Esophagus mucosa (tissue), 1 donor: ENCODE measurements around the gene TIFAB. TPM values are rescaled to one million over a fixed set of nuclear protein-coding genes. Genes with fewer than 3 reads are reported as not detected.
A peak's percentile ranks its signal among the peaks of the same experiment; 100 is the strongest.

Source experiments
- ATAC-seq: fragments of 200-7000 bp; cut with Tn5 transposase; one replicate; pipeline ENCODE4 v1.9.1; 2020
- total RNA-seq: library from RNA; stranded (reverse); gene quantifications from one replicate; pipeline ENCODE4 v1.2.4, GENCODE V29; 2023
- donor health status: DM: yes; HTN: yes; CAD: no.

Gene TIFAB
- total RNA-seq, 1 donor from 2014 or later: not detected

DNA sequence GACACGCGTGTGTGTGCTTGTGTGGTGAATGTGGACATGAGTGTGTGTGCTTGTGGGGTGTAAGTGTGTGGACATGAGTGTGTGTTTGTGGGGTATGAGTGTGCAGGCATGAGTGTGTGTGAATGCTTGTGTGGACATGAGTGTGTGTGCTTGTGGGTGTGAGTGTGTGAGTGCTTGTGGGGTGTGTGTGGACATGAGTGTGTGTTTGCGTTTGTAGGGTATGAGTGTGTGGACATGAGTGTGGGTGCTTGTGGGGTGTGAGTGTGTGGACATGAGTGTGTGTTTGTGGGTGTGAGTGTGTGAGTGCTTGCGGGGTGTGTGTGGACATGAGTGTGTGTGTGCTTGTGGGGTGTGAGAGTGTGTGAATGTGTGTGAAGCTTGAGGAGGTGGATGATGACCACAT is 29.8 kb upstream of the TIFAB start:
- no peak for ATAC-seq

DNA sequence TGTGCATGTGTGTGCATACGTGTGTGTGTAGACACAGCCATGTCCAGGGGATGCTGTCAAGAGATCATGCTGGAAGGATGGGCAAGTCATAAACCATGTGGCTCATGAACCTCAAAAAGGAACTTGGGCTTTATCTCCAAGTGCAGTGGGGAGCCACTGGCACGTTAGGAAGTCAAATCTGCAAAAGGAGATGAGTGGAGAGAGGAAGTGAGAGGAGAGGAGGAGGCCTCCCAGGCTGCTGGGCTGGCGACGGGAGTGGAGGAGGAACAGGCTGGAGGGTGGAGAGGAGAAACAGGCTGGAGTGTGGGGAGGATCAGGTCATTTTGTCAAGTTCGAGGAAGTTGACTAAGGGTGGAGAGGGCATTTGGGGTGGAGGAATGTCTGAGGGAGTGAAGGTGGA is 29.2 kb upstream of the TIFAB start:
- ATAC-seq: no peak

DNA sequence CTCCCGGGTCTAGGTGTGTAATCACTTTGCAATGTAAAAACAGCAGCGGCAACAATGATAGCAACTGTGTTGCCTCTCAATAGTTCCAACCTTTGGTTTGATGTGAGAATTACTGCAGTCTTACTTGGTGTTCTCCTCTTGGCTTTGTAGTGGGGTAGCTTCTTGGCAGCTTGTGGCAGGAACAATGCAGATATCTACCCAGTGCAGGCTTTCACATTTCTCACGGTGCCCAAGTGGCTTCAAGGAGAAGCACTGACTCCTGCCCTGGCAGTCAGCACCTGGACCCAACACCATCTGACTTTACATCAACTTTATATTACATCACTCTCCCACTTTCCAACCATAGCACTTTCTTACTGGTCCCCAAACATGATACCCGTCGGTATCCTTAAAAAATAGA is 28.4 kb upstream of the TIFAB start:
- ATAC-seq: no peak

DNA sequence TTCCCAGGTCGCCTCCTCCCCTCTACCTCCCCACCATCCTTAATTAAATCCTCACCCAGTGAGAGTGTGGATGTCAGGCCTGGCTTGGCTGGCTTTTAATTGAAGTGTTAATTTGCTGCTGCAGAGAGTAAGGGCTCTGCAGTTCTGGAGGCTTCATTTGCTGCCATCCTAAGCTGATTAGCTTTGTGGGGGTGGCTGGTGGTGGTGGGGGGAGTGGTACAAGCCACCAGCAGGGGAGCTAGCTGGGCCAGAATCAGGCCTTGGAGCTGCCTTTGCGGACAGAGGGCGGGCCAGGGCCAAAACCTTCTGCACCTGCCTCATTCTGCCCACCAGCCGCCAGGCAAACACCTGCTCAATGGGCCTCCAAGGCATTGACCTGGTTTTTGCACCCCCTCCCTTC is 26.8 kb upstream of the TIFAB start:
- no peak for ATAC-seq

DNA sequence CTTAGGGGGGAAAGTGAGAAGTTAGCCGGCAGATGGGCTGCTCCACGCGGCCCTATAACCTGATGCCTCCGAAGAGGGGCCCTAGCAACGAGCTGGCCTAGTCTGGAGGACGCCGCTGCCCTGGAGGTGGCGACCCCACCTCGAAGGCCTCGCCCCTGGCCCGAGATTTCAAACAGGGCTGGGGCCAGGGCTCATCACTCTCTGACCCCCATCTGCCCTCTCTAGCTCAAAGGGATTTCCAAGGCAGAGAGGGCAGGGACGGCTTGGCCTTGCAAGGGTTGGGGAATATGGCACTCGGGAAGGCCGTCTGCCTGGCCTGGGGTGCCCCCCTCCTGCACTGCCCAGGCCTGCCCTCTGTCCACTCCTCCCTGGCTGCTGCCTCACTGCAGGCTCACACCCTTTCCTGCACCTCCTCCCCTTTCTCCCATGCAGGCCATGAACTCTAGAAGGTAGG is 25.5 kb upstream of the TIFAB start:
- peak; percentile 8 for ATAC-seq

DNA sequence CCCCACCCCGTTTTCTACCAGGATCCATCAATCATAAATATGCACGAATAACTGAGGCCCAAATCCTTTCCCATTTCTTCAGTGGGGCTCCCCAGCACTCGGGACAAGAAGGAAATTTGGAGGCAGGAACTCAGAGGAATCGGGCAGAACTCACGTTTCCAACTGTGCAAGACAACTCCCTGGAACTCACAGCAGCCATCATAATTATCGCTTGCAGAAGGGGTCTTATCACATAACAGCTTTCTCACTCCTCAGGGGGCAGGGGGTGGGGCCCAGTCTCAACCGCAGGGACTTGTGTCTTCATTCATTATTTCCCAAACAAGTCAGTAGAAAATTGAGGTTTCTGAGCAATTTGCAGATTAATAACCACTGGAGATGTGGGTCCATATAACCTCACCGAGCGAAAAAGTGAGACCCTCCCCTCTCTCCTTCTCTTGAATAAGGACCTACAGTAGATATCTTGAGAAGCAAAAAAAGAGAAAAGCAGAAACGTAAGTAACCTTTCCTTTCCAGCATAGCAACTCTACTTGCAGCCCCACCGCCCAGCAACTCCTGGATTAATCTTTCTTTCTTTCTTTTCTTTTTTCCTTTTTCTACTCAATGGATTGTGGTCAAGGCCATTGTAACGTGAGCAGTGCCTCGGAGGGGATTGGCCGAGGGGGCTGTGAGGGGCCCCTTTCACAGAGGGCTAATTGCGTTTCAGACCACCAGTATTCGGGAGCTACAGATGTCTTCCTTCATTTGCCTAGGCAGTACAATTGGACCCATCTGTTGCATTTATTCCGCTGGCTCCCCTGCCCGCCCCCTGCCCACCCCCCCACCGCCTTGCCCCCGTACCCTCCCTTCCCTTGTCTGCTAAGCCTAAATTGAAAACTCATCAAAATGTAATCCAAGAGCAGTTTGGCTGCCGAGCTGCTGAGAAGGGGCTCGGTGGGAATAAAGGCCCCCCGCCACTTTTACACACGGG is 24.7 kb upstream of the TIFAB start:
- ATAC-seq: no peak

DNA sequence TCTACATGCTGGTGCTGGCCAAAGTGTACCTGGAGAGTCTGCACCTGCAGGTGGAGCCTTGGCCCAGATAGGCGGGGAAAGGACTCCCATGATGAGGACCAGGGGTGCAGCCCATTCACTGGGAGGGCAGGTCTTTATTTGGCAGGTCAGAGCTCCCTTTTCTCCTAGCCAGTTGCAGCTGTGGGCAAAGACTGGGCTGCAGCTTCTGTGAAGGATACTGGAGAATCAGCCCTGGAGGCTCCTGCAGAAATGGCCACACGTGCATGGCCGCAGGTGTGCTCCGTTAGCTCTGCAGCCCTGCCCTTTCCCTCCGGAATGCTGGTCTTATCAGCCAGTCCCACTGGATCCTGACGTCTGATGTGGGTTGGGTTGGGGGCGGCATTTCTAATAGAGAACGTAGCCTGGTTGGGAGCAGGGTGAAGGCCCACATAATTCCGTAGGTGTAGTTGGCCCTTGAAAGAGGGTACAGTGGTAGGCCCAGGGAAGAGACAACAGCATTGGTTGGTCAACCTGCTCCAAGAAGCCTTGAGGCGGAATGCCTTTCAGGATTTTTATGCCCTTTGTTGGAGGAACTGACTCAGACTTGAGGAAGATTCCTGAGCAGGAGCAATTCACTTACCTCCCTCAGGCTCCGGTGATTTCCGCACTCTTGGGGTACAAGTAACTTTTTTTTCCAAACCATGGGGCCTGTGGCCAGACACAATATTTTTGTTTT is 22.0 kb upstream of the TIFAB start:
- ATAC-seq: no peak

DNA sequence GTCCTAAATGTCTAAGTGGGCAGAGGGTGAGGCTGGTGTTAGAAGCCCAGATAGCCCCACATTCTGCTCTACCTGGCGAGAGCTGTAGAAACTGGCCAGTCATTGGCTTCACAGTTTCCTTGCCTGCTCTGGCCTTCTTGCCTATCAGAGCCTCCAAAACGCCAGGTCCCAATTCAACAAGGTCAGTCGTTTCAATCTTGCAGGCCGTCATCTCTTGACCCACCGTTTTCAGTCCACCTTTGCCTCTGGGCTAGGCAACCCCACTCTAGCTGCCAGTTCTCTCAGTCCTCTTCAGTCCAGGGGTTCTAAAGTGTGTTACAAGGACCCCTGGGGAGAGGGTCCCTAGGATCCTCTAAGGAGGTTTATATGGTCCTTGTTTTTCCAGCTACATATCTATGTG is 20.0 kb upstream of the TIFAB start:
- ATAC-seq: no peak

DNA sequence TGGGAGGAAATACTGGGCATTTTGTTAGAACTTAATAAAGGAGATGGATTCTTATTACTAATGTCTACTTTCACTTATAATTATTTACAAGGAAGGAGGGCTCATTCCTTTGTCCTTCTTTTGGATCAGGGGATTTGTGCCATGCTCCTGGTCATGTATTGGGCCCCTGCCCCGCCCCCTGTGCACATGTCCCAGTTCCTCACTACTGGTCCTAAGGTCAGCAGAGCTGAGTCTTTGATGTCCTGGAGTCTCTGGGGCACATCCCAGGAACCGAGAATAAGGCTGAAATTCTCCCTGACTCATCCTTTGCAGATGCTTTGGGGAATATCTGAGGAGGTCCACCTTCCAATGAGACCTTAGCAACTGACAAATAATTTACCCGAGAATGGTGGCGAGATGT is 19.6 kb upstream of the TIFAB start:
- no peak for ATAC-seq

DNA sequence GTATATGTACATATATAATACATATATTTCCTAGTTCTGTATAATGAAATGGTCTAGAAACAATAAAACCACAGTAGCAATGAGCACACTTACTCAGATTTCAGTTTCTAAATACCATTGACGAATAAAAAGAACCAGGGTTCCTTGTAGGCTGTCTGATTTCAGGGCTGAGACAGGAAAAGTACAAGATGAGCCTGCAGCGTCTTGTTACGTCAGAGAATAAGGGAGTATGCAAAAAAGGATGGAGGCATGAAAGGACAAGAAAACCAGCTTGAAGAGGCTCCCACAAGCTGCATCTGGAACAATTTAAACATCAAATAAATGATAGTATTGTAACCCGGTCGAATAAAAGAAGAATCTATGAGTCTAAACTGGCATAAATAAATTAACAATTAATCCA is 17.8 kb upstream of the TIFAB start:
- no peak for ATAC-seq

DNA sequence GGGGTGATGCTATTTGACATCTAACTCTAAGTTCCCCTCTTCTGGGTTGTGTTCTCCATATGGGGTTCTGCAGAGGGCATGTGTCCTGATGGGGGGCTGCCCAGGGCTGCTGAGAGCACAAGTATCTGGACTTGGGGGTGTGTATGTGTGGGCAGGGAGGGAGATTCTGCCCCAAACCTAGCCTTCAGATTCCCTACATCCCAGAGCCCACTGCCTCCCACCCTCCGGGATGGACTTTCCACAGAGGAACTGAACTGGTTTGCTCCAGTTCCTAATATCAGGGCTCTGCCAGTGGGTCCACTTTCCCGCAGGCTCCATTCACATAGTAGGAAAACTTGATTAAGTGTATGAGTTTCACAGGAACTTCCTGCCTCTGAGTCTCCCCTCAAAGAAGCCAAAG is 16.4 kb upstream of the TIFAB start:
- ATAC-seq: no peak

DNA sequence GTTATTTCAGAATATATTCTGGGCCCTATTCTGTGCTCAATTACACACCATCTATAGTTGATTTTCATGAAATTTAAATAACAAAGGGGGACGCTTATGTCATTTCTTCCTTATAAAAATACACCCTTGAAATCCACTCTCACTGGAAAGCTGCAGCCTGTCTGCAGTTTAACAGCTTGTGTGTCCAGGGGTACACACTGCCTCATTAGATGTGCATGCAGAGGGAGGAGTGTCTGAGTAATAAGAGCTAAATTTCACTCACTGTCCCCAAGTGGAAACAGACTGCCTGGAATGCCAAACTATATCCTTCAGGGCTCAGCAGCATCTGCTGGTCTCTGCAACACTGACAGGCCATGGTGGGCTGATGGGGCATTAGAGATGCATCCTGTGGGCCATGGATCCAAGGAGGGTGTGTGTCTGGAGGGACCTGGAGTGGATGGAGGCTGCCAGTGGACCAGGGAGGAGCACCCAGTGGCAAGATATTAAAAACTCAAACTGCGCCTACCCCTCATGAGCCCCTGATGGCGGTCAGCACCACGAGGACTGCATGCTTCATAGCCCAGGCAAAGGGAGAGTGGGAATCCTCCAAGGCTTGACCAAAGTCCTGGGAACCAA is 15.8 kb upstream of the TIFAB start:
- ATAC-seq: no peak

DNA sequence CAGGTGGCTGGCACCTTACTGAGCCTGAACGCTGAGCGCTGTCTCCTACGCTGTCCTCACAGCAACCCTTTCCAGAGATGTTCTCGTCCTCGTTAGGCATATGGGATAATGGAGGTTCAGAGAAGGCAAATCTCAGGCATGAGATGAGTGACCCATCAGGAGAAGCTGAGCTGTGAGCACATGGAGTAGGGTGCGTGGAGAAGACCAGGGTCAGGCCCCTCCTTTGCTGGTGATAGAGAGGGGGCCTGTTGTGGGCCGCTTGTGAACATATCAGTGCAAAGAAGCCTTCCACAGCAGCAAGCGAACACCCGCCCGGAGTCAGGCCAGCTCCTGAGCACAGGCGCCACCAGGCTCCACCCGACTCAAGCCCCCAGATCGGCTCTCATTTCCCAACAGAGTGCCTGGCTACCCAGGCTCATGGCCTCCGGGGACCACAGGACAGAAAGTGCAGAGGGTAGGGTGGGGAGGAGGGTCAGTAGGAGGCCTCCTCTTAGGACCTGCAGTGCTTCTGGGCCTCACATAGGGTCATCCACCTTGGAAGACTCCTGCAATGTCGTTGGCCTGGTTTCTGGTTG is 15.0 kb upstream of the TIFAB start:
- no peak for ATAC-seq

DNA sequence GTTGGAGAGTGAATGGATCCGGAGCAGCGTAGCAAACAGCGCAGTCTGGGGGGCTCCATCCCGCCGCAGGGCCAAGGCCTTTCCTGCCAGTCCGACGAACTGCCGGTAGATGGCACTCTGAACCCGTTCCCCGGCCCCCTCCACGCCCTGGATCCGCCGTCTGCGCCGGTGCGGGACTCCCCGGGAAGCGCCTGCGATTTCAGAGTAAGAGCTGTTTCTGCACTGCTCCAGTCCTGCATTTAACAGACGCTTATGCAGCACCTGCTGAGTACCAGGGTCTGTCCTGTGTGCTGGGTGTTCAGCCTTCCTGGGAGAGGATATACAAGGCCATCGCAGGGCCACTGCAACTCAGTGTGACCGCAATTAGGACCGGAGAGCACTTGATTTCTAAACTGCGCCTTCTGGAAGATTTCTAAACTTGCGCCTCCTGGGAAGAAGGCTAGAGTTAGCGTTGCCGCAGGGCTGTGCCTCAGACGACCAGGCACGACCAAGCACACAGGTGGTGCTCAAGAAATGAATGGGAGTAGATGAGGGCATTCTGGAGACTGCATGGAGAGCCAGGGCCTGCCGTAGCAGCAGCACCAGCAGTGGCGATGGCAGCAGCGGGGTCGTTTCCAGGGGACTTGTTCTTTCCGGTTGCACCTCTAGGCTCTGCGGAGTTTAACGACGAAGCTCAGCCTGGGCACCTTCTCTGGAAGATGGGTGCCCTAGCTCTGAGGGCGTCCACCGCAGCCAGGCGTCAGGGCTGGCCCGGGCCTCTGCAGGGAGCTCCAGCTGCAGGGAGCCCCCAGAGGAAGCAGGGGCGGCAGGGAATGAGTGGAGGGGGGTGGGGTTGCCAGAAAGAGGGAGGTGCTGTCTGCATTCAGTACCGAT is 14.3 kb upstream of the TIFAB start:
- ATAC-seq: peak; percentile 84

DNA sequence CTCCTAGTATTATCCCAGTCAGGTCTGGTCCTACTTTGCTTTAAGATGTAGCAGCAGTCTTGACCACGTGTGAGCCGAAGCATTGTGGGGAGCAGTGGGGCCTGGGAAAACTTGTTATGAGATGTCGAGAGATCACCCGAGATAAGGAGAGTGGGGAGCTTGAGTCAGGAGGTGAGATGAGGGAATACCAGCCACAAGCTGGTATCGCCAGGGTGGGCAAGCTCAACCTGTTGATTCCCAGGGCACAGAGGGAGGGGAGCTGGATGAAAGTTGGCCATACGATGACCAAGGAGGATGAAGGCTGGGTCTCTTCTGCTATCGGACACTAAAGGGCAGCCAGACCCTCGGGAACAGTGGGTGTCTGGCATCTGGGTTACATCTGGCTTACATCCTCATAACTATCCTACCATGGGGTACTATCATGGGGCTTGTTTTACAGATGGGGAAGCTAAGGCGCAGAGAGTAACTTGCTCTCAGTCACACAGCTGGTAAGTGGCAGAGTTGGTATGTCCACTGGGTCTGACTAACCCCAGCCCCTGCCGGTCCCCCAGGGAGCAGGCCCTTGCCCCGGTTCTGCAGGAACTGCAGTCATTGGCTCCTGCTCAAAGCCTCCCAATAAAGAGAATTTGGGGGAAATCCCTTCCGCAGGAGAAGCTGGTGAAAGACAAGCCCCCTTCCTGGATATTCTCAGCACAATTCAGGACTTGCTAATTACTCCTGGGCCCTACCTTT is 13.4 kb upstream of the TIFAB start:
- no peak for ATAC-seq

DNA sequence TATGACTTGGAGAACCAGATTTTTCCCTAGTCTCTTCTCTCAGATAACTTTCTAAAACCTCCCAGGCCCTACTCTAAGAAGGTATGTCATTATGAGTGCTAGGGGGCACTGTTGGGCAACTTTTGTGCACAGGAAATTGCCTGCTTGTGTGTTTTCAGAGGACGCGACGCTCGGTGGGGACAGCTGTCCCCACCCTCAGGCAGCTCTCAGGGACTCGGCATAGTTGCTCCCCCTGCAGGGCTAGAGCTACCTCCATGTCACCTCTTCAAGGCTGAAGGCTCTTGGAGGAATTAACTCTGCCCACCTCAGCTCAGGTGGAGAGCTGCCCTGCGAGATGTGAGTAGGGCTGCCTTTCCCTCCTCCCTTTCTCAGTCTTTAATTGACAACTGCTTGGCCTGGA is 10.2 kb upstream of the TIFAB start:
- ATAC-seq: peak; percentile 19

DNA sequence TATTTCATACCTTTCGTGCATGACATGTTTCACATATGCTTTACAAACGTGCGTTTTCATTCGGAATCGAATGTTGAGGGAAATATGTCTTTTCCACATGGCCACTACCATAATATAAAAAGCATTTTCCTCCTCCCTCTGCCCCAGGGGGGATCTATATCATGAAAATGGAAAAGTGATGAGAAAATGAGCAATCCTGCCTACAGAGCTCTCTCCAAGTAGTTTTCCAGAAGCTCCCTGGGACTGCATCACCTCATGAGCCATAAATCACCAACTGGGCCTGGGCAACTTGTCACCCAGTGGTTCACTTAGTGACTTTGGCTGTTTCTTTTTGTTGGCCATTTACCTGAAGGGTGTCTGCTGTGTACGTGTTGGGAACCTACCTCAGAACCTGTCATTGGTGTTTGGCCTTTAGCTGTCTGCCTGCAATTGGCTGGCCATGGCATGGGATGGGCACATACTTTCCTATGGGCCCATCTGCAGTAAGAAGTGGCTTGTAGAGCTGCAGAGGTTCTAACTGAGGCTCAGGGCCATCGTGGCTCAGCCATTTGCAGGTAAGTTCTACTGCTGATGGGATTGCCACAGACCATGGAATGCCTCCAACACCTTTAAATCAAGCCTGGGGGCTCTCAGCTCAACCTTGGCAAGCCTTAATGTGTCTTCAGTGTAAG is 9.5 kb upstream of the TIFAB start:
- no peak for ATAC-seq

DNA sequence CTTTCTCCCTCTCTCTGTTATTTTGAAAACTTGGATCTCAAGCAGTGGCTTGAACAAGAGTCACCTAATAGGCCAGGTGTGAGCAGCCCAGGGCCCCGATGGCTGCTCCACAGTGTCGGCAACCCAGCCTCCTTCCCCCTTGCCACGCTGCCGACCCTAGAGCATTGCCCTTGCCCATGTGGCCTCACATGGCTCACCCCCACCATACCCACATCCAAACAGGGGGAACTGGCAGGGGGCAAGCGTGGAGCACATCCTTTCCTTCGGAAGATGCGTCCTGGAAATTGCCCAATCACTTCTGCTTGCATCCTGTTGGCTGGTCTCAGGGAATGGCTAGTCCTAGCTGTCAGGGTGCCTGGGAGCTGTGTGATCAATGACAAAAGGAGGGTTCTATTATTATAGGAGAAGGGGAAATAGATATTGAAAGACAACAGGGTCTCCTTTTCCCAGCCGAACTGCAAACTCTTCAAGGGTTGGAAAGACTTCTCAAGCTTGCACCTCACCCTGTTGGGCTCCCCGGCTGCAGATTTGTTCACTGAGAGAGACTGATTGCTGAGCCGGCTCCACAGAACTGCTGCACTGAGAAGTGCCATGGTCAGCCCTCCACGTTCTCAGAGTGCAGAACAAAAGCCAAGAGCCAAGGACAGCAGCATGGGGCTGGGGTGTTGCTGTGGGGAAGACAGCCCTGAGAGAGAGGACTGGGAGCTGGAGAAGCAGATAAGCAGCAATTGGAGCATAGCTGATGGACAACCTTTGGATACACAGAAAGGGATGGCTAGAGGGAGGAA is 8.3 kb upstream of the TIFAB start:
- ATAC-seq: no peak

DNA sequence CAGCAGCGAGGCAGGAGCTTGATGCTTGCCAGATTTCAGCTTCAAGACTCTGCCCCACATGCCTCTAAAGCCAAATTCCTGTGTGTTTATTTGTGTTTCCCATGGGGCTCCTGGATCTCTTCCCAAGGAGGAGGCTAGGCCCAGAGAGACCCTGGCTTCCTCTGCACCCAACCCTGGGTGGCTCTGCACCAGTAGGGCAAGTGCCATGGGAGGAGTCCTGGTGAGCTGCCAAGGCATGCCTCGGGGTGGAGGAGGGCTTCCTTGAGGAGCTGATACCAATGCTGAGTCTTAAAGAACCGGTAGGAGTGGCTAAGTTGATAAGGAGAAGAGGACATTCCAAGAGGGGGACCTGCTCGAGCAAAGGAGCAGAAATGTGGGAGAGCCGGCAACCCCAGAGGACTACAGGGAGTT is 6.8 kb upstream of the TIFAB start:
- no peak for ATAC-seq

DNA sequence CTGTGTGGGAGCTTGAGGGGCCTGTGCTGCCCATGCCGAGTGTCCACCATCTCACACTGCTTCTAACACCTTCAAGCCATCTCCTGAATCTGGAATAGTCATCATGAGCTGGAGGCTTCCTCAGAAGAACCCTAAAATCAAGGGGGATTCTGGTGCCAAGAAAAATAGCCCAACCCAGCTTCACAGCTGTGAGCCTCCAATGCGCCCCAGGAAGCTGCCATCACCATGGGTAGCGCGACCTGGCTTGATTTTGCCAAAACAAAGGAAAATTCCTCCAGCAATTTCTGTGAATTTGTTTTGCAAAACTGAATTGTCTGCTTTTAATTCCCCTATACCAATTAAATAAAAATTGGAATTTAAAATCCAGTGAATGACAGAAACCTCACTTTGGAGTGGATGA is 6.2 kb upstream of the TIFAB start:
- ATAC-seq: no peak
